A549 (cell line): ENCODE results near the gene VPS41.

ENCODE experiments used
- CTCF ChIP-seq: fragments of >200 bp; sonication (Bioruptor Twin); formaldehyde crosslinking; IDR thresholded peaks from 3 replicates; pipeline ENCODE4 v1.5.1; 2016
- MAX ChIP-seq: IDR thresholded peaks from 2 replicates; pipeline ENCODE4 v1.6.1; 2012

- no peak for TF ChIP-seq CTCF
- no peak for TF ChIP-seq MAX
These were observed 27.6 kb upstream of the VPS41 start for GRCh38 chr7:38936641-38937040.
